ENCODE results near the gene KLK14. TPM values are rescaled to one million over a fixed set of nuclear protein-coding genes. Genes with fewer than 3 reads are reported as not detected.

The KLK14 gene
- 0.26 to 0.44 TPM (median 0.36 TPM) in 5 replicates for total RNA-seq (2022; extraction: Qiagen RNA extraction)

GRCh38 chr19:51082611-51083010 lies at the start of gene KLK14:
Gene KLK14 (minus strand): TSS chr19:51082887. CDS start chr19:51082614, 273 bp downstream.

GRCh38 chr19:51124729-51125128 lies 42.0 kb upstream of the KLK14 start, which contains the start of gene SIGLEC9:
Gene SIGLEC9 (plus strand): TSS chr19:51124906. CDS start chr19:51124975, 69 bp downstream.

GRCh38 chr19:51108066-51108804 lies 25.5 kb upstream of the KLK14 start, which contains the start of gene CTU1:
Gene CTU1 (minus strand): TSS chr19:51108409. CDS start chr19:51104569, 3,840 bp downstream.

GRCh38 chr19:51064534-51065220 lies 18.0 kb downstream of the KLK14 start, which contains the start of gene KLK13:
Gene KLK13 (minus strand): TSS chr19:51065092. CDS start chr19:51065067, 25 bp downstream.

GRCh38 chr19:51034704-51035103 lies 48.0 kb downstream of the KLK14 start, which contains the start of gene KLK12:
Gene KLK12 (minus strand): TSS chr19:51035002. CDS start chr19:51034621, 381 bp downstream.

Other genes with a start within 250 kb of the KLK14 start
- gene KLK15, start 249.3 kb downstream of the KLK14 start, total RNA-seq (2022; extraction: Qiagen RNA extraction), result not detected in 5 replicates
- not detected in 5 replicates for gene KLK3, start 228.0 kb downstream of the KLK14 start, total RNA-seq (2022; extraction: Qiagen RNA extraction)
- gene KLK2, start 209.4 kb downstream of the KLK14 start, total RNA-seq (2022; extraction: Qiagen RNA extraction), result 0.10 to 0.37 TPM (median 0.19 TPM) in 4 of 5 replicates, not detected in the other
- gene KLK4, start 171.5 kb downstream of the KLK14 start, total RNA-seq (2022; extraction: Qiagen RNA extraction), result 0.12 TPM in 1 of 5 replicates, not detected in the others
- 0.06 TPM in 1 of 5 replicates, not detected in the others for gene KLK5, start 129.8 kb downstream of the KLK14 start, total RNA-seq (2022; extraction: Qiagen RNA extraction)
- gene KLK6, start 113.3 kb downstream of the KLK14 start, total RNA-seq (2022; extraction: Qiagen RNA extraction), result 0.21 to 0.38 TPM (median 0.28 TPM) in 5 replicates
- gene KLK7, start 99.0 kb downstream of the KLK14 start, total RNA-seq (2022; extraction: Qiagen RNA extraction), result 0.17 TPM in 1 of 5 replicates, not detected in the others
- not detected in 5 replicates for gene KLK8, start 81.3 kb downstream of the KLK14 start, total RNA-seq (2022; extraction: Qiagen RNA extraction)
- gene KLK10, start 63.2 kb downstream of the KLK14 start, total RNA-seq (2022; extraction: Qiagen RNA extraction), result 0.09 to 0.52 TPM (median 0.40 TPM) in 5 replicates
- gene KLK11, start 56.3 kb downstream of the KLK14 start, total RNA-seq (2022; extraction: Qiagen RNA extraction), result 0.12 TPM in 1 of 5 replicates, not detected in the others
- gene KLK12, start 47.9 kb downstream of the KLK14 start, total RNA-seq (2022; extraction: Qiagen RNA extraction), result not detected in 5 replicates
- gene KLK13, start 17.8 kb downstream of the KLK14 start, total RNA-seq (2022; extraction: Qiagen RNA extraction), result 0.13 to 0.23 TPM (median 0.15 TPM) in 3 of 5 replicates, not detected in the others
- 5.1 to 14.7 TPM (median 13.8 TPM) in 5 replicates for gene CTU1, start 25.5 kb upstream of the KLK14 start, total RNA-seq (2022; extraction: Qiagen RNA extraction)
- 0.17 TPM in 1 of 5 replicates, not detected in the others for gene SIGLEC9, start 42.0 kb upstream of the KLK14 start, total RNA-seq (2022; extraction: Qiagen RNA extraction)
- not detected in 5 replicates for gene SIGLEC7, start 59.4 kb upstream of the KLK14 start, total RNA-seq (2022; extraction: Qiagen RNA extraction)
- gene CD33, start 142.2 kb upstream of the KLK14 start, total RNA-seq (2022; extraction: Qiagen RNA extraction), result 0.14 to 0.22 TPM in 2 of 5 replicates, not detected in the others
- not detected in 5 replicates for gene SIGLECL1, start 168.2 kb upstream of the KLK14 start, total RNA-seq (2022; extraction: Qiagen RNA extraction)
- 0.03 to 0.14 TPM (median 0.06 TPM) in 3 of 5 replicates, not detected in the others for gene IGLON5, start 228.8 kb upstream of the KLK14 start, total RNA-seq (2022; extraction: Qiagen RNA extraction)

All from A549 treated with Hydrocortisone at 1 μM for 4 hours (cell line).